ENCODE data around the gene RBMS1. TPM values are rescaled to one million over a fixed set of nuclear protein-coding genes. Genes with fewer than 3 reads are reported as not detected.
A peak's percentile ranks its signal among the peaks of the same experiment; 100 is the strongest.

Gene RBMS1
- total and polyA plus RNA-seq, 2 of the 13 experiments (the other 11 are each of a cell fraction or from before 2014, with no cell fraction given), result 55.5 to 110 TPM

DNA sequence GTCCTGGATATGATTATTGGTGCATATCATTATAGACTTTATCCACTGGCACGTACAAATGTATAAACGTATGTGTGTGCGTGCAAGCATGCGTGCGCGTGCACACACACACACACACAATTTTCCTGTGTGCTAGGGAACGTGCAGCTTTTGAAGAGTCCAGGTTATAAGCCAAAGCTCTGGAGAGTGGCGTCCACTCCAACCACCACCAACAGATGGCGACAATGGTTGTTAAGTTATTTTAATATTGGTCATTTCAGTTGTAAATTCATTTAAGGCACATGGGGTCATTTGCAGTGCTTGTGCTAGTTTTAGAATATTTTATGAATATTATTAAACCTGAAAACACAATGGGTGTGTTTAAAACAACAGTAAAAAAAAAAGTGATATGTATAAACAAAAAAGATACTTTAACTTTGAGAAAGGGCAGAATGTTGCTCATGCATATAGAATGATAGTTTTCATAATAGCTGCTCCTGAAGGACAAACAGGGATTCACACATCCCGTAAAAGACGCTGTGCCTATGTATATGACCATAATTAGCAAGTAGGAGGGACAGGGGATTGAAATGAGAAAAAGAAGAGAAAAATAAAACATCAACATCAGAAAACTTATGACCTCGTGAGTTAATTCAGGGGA is 169.3 kb downstream of the RBMS1 start (continued):
- TF ChIP-seq PRDM4 (CRISPR knock-in tag; IDR thresholded peaks at IDR 0.05; ENCODE audit: borderline replicate concordance), result no peak
- no peak for TF ChIP-seq NFKBIZ (CRISPR knock-in tag; IDR thresholded peaks at IDR 0.05)
- no peak for TF ChIP-seq SMARCE1 (IDR thresholded peaks at IDR 0.05; ENCODE audit: borderline replicate concordance)
- TF ChIP-seq ZBTB21 (CRISPR knock-in tag; IDR thresholded peaks at IDR 0.05), result no peak
- no peak for TF ChIP-seq ZNF775 (CRISPR knock-in tag; IDR thresholded peaks at IDR 0.05; ENCODE audit: borderline replicate concordance)
- no peak for TF ChIP-seq ZNF547 (CRISPR knock-in tag; IDR thresholded peaks at IDR 0.05)
- TF ChIP-seq ZNF280D (CRISPR knock-in tag; IDR thresholded peaks at IDR 0.05), result no peak
- TF ChIP-seq JUND (CRISPR knock-in tag; IDR thresholded peaks at IDR 0.05), result no peak
- TF ChIP-seq IRF2 (CRISPR knock-in tag; IDR thresholded peaks at IDR 0.05), result peak; percentile 39; the same call in 1 of the 2 replicates
- peak; percentile 34 for TF ChIP-seq XRCC5 (optimal IDR thresholded peaks at IDR 0.05; ENCODE audit: low read length)
- no peak for TF ChIP-seq ZMAT5 (CRISPR knock-in tag; IDR thresholded peaks at IDR 0.05; ENCODE audit: borderline replicate concordance, low read depth)
- no peak for TF ChIP-seq SAP130 (CRISPR knock-in tag; IDR thresholded peaks at IDR 0.05; ENCODE audit: low read depth)
- TF ChIP-seq ZSCAN22 (CRISPR knock-in tag; IDR thresholded peaks at IDR 0.05), result no peak
- TF ChIP-seq UBTF (CRISPR knock-in tag; IDR thresholded peaks at IDR 0.05), result no peak
- no peak for TF ChIP-seq ISX (CRISPR knock-in tag; conservative IDR thresholded peaks at IDR 0.05)
- TF ChIP-seq ZFYVE20 (CRISPR knock-in tag; IDR thresholded peaks at IDR 0.05; ENCODE audit: borderline replicate concordance, low read depth), result no peak
- no peak for TF ChIP-seq TOPORS (CRISPR knock-in tag; IDR thresholded peaks at IDR 0.05)
- TF ChIP-seq, protein P1, sequence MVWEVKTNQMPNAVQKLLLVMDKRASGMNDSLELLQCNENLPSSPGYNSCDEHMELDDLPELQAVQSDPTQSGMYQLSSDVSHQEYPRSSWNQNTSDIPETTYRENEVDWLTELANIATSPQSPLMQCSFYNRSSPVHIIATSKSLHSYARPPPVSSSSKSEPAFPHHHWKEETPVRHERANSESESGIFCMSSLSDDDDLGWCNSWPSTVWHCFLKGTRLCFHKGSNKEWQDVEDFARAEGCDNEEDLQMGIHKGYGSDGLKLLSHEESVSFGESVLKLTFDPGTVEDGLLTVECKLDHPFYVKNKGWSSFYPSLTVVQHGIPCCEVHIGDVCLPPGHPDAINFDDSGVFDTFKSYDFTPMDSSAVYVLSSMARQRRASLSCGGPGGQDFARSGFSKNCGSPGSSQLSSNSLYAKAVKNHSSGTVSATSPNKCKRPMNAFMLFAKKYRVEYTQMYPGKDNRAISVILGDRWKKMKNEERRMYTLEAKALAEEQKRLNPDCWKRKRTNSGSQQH (CRISPR knock-in tag; IDR thresholded peaks at IDR 0.05; ENCODE audit: low read depth), result peak; percentile 39; the same call in 1 of the 2 replicates

Data from HepG2 (cell line).